ENCODE results near the gene TTLL11. TPM values are rescaled to one million over a fixed set of nuclear protein-coding genes. Genes with fewer than 3 reads are reported as not detected.

TTLL11 gene
- total RNA-seq, 1 donor from 2014 or later, result 6.9 TPM

GRCh38 chr9:121865060-121865459 lies 228.0 kb downstream of the TTLL11 start:
- H3K4me2 ChIP-seq (ENCODE audit: low read length), result no peak overlapping the region
- H3K27ac Mint-ChIP-seq (ENCODE audit: unreplicated experiment), result no peak overlapping the region
- H3K4me3 ChIP-seq (ENCODE audit: insufficient read depth, low read depth, low read length), result no peak overlapping the region
- H3K9me3 Mint-ChIP-seq (ENCODE audit: unreplicated experiment), result no peaks in the 10 kb centered on the region
- H3K79me2 ChIP-seq (ENCODE audit: insufficient read depth, low read length), result no peaks in the 10 kb centered on the region
- FAIRE-seq (no peak), DNase-seq (ENCODE audit: low read depth) (no peak)
- peaks cover 4% of the 10 kb centered on the region for H3K4me1 Mint-ChIP-seq (ENCODE audit: low read depth, unreplicated experiment)
- H3K9me3 ChIP-seq (ENCODE audit: insufficient read depth, low read depth, low read length), result no peaks in the 10 kb centered on the region
- H3K27me3 ChIP-seq (ENCODE audit: insufficient read depth, low read length), result no peaks in the 10 kb centered on the region
- H3K4me3 Mint-ChIP-seq (ENCODE audit: unreplicated experiment), result no peak overlapping the region
- TF ChIP-seq, protein P1, sequence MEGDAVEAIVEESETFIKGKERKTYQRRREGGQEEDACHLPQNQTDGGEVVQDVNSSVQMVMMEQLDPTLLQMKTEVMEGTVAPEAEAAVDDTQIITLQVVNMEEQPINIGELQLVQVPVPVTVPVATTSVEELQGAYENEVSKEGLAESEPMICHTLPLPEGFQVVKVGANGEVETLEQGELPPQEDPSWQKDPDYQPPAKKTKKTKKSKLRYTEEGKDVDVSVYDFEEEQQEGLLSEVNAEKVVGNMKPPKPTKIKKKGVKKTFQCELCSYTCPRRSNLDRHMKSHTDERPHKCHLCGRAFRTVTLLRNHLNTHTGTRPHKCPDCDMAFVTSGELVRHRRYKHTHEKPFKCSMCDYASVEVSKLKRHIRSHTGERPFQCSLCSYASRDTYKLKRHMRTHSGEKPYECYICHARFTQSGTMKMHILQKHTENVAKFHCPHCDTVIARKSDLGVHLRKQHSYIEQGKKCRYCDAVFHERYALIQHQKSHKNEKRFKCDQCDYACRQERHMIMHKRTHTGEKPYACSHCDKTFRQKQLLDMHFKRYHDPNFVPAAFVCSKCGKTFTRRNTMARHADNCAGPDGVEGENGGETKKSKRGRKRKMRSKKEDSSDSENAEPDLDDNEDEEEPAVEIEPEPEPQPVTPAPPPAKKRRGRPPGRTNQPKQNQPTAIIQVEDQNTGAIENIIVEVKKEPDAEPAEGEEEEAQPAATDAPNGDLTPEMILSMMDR (IDR thresholded peaks at IDR 0.05; ENCODE audit: insufficient read depth, low read depth, low read length), result no peak
- TF ChIP-seq EZH2 (IDR thresholded peaks at IDR 0.05; ENCODE audit: insufficient read depth, low read length), result no peak
- H3K9ac ChIP-seq (ENCODE audit: low read length), result no peak overlapping the region
- H3K4me1 ChIP-seq (ENCODE audit: insufficient read depth, low read length), result peaks cover 8% of the 10 kb centered on the region
- H3K36me3 Mint-ChIP-seq (ENCODE audit: low read depth, unreplicated experiment), result peaks cover 3% of the 10 kb centered on the region
- peaks cover 41% of the 10 kb centered on the region for H3K27me3 Mint-ChIP-seq (ENCODE audit: low read depth, unreplicated experiment)
- H2AFZ ChIP-seq (ENCODE audit: low read depth, low read length), result no peak overlapping the region
- no peaks in the 10 kb centered on the region for H3K36me3 ChIP-seq (ENCODE audit: insufficient read depth, low read length)
- H4K20me1 ChIP-seq (ENCODE audit: insufficient read depth, low read length), result no peaks in the 10 kb centered on the region
- no peak overlapping the region for H3K27ac ChIP-seq (ENCODE audit: low read depth, low read length)

GRCh38 chr9:121863955-121864354 lies 229.2 kb downstream of the TTLL11 start:
- no peak overlapping the region for H3K27ac Mint-ChIP-seq (ENCODE audit: unreplicated experiment)
- no peaks in the 10 kb centered on the region for H3K27me3 ChIP-seq (ENCODE audit: insufficient read depth, low read length)
- peaks cover 8% of the 10 kb centered on the region for H3K4me1 ChIP-seq (ENCODE audit: insufficient read depth, low read length)
- no peak overlapping the region for H3K9ac ChIP-seq (ENCODE audit: low read length)
- no peak overlapping the region for H3K4me3 Mint-ChIP-seq (ENCODE audit: unreplicated experiment)
- peak; percentile 41 for DNase-seq (ENCODE audit: low read depth)
- no peaks in the 10 kb centered on the region for H4K20me1 ChIP-seq (ENCODE audit: insufficient read depth, low read length)
- H3K4me3 ChIP-seq (ENCODE audit: insufficient read depth, low read depth, low read length), result no peak overlapping the region
- H3K4me1 Mint-ChIP-seq (ENCODE audit: low read depth, unreplicated experiment), result peaks cover 4% of the 10 kb centered on the region
- peaks cover 49% of the 10 kb centered on the region for H3K27me3 Mint-ChIP-seq (ENCODE audit: low read depth, unreplicated experiment)
- peaks cover 4% of the 10 kb centered on the region for H3K36me3 Mint-ChIP-seq (ENCODE audit: low read depth, unreplicated experiment)
- TF ChIP-seq, protein P1 (IDR thresholded peaks at IDR 0.05; ENCODE audit: insufficient read depth, low read depth, low read length), result no peak
- TF ChIP-seq EZH2 (IDR thresholded peaks at IDR 0.05; ENCODE audit: insufficient read depth, low read length), result no peak
- peak; percentile 34 for FAIRE-seq
- H3K9me3 Mint-ChIP-seq (ENCODE audit: unreplicated experiment), result no peaks in the 10 kb centered on the region
- no peaks in the 10 kb centered on the region for H3K9me3 ChIP-seq (ENCODE audit: insufficient read depth, low read depth, low read length)
- H3K4me2 ChIP-seq (ENCODE audit: low read length), result no peak overlapping the region
- H3K79me2 ChIP-seq (ENCODE audit: insufficient read depth, low read length), result no peaks in the 10 kb centered on the region
- H3K27ac ChIP-seq (ENCODE audit: low read depth, low read length), result no peak overlapping the region
- no peaks in the 10 kb centered on the region for H3K36me3 ChIP-seq (ENCODE audit: insufficient read depth, low read length)
- no peak overlapping the region for H2AFZ ChIP-seq (ENCODE audit: low read depth, low read length)

DNA sequence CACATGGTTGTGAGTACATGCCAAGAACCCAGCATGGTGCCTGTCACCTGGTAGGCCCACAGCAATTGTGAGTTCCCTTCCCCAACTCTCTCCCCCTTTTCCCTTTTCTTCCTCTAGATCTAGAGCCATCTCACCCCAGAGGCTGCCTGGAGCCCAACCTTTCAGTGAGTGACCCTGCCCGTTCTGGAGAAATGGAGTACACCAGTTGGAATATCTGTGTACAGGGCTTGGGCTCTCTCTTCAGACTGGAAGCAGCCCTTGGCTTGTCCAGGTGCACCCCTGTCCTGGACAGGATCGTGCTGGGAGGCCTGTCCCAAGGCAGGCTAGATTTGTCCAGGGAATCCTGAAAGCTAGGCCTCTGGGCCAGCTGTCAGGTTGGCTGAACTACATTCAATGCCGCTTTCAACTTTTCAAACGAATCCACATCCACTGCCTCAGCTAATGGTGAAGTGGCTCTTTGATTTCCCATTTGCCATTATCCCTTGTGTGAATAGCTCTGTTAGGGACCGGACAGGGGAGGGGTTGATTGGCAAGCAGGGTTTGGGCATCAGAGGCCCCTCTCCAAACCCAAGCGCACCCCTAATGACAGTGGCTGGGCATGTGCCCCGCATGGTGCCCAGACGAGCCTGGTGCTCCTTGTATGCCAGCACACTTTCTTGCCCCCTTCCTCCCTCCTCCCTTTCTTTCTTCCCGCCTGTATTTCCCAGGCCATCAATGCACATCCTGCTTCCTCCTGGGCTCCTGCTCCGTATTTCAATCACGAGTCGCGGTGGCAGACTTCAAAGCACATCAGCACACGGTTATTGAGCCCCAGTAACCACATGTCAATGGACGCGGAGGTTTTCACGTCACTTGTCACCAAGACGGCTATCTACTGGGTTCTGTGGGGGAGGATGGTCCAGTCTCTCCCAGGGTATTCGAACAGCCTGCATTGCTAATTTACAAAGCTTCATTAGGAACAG lies 230.5 kb downstream of the TTLL11 start:
- H3K4me3 Mint-ChIP-seq (ENCODE audit: unreplicated experiment), result no peak overlapping the region
- FAIRE-seq, result no peak
- H4K20me1 ChIP-seq (ENCODE audit: insufficient read depth, low read length), result no peaks in the 10 kb centered on the region
- H3K27ac Mint-ChIP-seq (ENCODE audit: unreplicated experiment), result no peak overlapping the region
- H3K27me3 Mint-ChIP-seq (ENCODE audit: low read depth, unreplicated experiment), result peaks cover 52% of the 10 kb centered on the region
- H3K27me3 ChIP-seq (ENCODE audit: insufficient read depth, low read length), result no peaks in the 10 kb centered on the region
- no peak overlapping the region for H3K4me2 ChIP-seq (ENCODE audit: low read length)
- no peak for TF ChIP-seq EZH2 (IDR thresholded peaks at IDR 0.05; ENCODE audit: insufficient read depth, low read length)
- TF ChIP-seq, protein P1 (IDR thresholded peaks at IDR 0.05; ENCODE audit: insufficient read depth, low read depth, low read length), result no peak
- H3K27ac ChIP-seq (ENCODE audit: low read depth, low read length), result no peak overlapping the region
- no peaks in the 10 kb centered on the region for H3K9me3 Mint-ChIP-seq (ENCODE audit: unreplicated experiment)
- no peaks in the 10 kb centered on the region for H3K36me3 ChIP-seq (ENCODE audit: insufficient read depth, low read length)
- no peak overlapping the region for H3K9ac ChIP-seq (ENCODE audit: low read length)
- H3K79me2 ChIP-seq (ENCODE audit: insufficient read depth, low read length), result no peaks in the 10 kb centered on the region
- H3K4me1 Mint-ChIP-seq (ENCODE audit: low read depth, unreplicated experiment), result peaks cover 4% of the 10 kb centered on the region
- DNase-seq (ENCODE audit: low read depth), result no peak
- peaks cover 3% of the 10 kb centered on the region for H3K36me3 Mint-ChIP-seq (ENCODE audit: low read depth, unreplicated experiment)
- H3K4me3 ChIP-seq (ENCODE audit: insufficient read depth, low read depth, low read length), result no peak overlapping the region
- H3K9me3 ChIP-seq (ENCODE audit: insufficient read depth, low read depth, low read length), result no peaks in the 10 kb centered on the region
- H2AFZ ChIP-seq (ENCODE audit: low read depth, low read length), result no peak overlapping the region
- peaks cover 8% of the 10 kb centered on the region for H3K4me1 ChIP-seq (ENCODE audit: insufficient read depth, low read length)
